Measurements from ENCODE around the gene EXOC3. TPM values are rescaled to one million over a fixed set of nuclear protein-coding genes. Genes with fewer than 3 reads are reported as not detected.
"Not testable (repeated sequence)": the region's sequence is repeated elsewhere in the genome, so short reads cannot be mapped to it uniquely, and the experiment has no call there.

EXOC3 gene
- total RNA-seq, 1 experiment from 2014 or later, result 31.3 TPM

DNA sequence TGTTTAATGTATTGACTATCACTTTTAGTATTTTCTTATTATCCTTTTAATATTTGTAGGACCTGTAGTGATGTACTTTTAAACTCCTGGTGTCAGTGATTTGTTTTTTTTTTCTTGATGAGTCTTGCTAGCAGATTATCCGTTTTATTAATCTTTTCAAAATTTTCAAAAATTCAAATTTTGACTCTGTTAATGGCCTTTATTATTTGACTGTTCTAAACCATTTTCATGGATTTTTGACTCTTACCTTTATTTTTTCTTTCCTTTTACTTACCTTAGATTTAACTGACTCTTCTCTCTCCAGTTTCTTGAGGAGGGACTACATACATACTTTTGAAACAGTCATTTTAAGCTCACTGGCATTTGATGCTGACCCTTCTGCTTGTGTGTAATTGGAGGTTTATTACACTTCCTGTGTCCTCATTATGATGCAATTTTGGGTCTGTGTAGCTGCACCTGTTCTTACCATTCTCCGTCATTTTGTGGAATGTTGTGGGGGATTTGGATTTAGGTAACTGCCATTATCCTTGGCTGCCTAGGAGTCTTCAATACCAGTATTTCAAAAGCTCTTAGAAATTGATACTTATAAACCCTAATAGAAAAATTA lies 32.0 kb upstream of the EXOC3 start:
- Histone ChIP-seq H4K20me1 (ENCODE audit: low read length) (no peaks in the 10 kb centered on the region), H3K36me3 (ENCODE audit: low read depth, low read length) (no peaks in the 10 kb centered on the region), H3K9ac (ENCODE audit: low read length) (no peak overlapping the region), H3K27me3 (ENCODE audit: low read length) (no peaks in the 10 kb centered on the region), H3K4me1 (ENCODE audit: insufficient read depth, low read length) (peaks cover 12% of the 10 kb centered on the region), H3F3A (ENCODE audit: low read length, unreplicated experiment) (no peaks in the 10 kb centered on the region), H3K4me2 (ENCODE audit: low read length) (no peak overlapping the region), H3K9me3 (ENCODE audit: low read length) (no peaks in the 10 kb centered on the region), H3K27ac (ENCODE audit: low read length) (no peak overlapping the region), H3K9me2 (replicated peaks; ENCODE audit: low read length) (no peaks in the 10 kb centered on the region), H2AFZ (ENCODE audit: low read length) (no peak overlapping the region), H3K79me2 (ENCODE audit: low read length) (no peaks in the 10 kb centered on the region), H3K4me3 (ENCODE audit: low read length) (no peak overlapping the region)
- no TSS peak for BruUV-seq (replicated peaks)
- intact Hi-C loops (cut with micrococcal nuclease), result no loop called here
- ChIA-PET CTCF (interaction anchor here (0.6 kb wide), 1 partner anchor 93 kb away, joined by 4 read pairs; no protein-coding TSS in a partner anchor), POLR2A (ENCODE audit: unreplicated experiment) (no interaction called here)
- TF ChIP-seq EZH2phosphoT487 (IDR thresholded peaks at IDR 0.05; ENCODE audit: borderline replicate concordance, low read length), result no peak
- TF ChIP-seq EZH2 (IDR thresholded peaks at IDR 0.05; ENCODE audit: low read length, unreplicated experiment), result no peak
- TF ChIP-seq, protein P1, sequence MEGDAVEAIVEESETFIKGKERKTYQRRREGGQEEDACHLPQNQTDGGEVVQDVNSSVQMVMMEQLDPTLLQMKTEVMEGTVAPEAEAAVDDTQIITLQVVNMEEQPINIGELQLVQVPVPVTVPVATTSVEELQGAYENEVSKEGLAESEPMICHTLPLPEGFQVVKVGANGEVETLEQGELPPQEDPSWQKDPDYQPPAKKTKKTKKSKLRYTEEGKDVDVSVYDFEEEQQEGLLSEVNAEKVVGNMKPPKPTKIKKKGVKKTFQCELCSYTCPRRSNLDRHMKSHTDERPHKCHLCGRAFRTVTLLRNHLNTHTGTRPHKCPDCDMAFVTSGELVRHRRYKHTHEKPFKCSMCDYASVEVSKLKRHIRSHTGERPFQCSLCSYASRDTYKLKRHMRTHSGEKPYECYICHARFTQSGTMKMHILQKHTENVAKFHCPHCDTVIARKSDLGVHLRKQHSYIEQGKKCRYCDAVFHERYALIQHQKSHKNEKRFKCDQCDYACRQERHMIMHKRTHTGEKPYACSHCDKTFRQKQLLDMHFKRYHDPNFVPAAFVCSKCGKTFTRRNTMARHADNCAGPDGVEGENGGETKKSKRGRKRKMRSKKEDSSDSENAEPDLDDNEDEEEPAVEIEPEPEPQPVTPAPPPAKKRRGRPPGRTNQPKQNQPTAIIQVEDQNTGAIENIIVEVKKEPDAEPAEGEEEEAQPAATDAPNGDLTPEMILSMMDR (conservative IDR thresholded peaks at IDR 0.05; ENCODE audit: low read depth, low read length), result no peak
- no peak for DNase-seq
- no peak for ATAC-seq

DNA sequence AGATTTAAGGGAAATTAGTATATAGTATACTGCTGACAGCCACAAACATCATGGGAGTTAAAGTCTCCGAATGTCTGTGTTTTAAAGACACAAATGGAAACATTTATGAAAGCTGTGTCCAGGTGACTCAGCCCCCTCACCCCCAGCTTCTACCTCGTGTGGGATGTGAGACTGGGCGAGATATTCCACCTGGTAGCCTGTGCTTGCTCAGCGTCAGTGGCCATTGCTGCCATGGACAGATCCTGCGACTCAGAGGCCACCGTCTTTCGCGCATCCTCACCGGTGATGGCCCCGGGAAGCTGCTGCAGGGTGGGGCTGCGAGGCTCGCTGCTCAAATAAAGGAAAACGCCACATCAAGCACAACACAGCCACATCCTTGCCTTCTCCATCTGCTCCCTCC lies 31.2 kb upstream of the EXOC3 start:
- ChIA-PET POLR2A (ENCODE audit: unreplicated experiment) (no interaction called here), CTCF (interaction anchor here (0.6 kb wide), 1 partner anchor 94 kb away, joined by 4 read pairs; no protein-coding TSS in a partner anchor)
- H3K9me3 ChIP-seq (ENCODE audit: low read length), result no peaks in the 10 kb centered on the region
- no peaks in the 10 kb centered on the region for H3K9me2 ChIP-seq (replicated peaks; ENCODE audit: low read length)
- intact Hi-C loops (cut with micrococcal nuclease), result no loop called here
- H3K4me3 ChIP-seq (ENCODE audit: low read length), result no peak overlapping the region
- no peak overlapping the region for H3K4me2 ChIP-seq (ENCODE audit: low read length)
- H3K27ac ChIP-seq (ENCODE audit: low read length), result no peak overlapping the region
- peaks cover 10% of the 10 kb centered on the region for H3K4me1 ChIP-seq (ENCODE audit: insufficient read depth, low read length)
- H4K20me1 ChIP-seq (ENCODE audit: low read length), result no peaks in the 10 kb centered on the region
- H2AFZ ChIP-seq (ENCODE audit: low read length), result no peak overlapping the region
- H3K36me3 ChIP-seq (ENCODE audit: low read depth, low read length), result no peaks in the 10 kb centered on the region
- no peaks in the 10 kb centered on the region for H3K79me2 ChIP-seq (ENCODE audit: low read length)
- H3F3A ChIP-seq (ENCODE audit: low read length, unreplicated experiment), result no peaks in the 10 kb centered on the region
- DNase-seq (no peak), ATAC-seq (no peak)
- TF ChIP-seq EZH2phosphoT487 (IDR thresholded peaks at IDR 0.05; ENCODE audit: borderline replicate concordance, low read length) (no peak), EZH2 (IDR thresholded peaks at IDR 0.05; ENCODE audit: low read length, unreplicated experiment) (no peak)
- TF ChIP-seq, protein P1 (conservative IDR thresholded peaks at IDR 0.05; ENCODE audit: low read depth, low read length), result no peak
- no peak overlapping the region for H3K9ac ChIP-seq (ENCODE audit: low read length)
- BruUV-seq (replicated peaks), result no TSS peak
- no peaks in the 10 kb centered on the region for H3K27me3 ChIP-seq (ENCODE audit: low read length)

DNA sequence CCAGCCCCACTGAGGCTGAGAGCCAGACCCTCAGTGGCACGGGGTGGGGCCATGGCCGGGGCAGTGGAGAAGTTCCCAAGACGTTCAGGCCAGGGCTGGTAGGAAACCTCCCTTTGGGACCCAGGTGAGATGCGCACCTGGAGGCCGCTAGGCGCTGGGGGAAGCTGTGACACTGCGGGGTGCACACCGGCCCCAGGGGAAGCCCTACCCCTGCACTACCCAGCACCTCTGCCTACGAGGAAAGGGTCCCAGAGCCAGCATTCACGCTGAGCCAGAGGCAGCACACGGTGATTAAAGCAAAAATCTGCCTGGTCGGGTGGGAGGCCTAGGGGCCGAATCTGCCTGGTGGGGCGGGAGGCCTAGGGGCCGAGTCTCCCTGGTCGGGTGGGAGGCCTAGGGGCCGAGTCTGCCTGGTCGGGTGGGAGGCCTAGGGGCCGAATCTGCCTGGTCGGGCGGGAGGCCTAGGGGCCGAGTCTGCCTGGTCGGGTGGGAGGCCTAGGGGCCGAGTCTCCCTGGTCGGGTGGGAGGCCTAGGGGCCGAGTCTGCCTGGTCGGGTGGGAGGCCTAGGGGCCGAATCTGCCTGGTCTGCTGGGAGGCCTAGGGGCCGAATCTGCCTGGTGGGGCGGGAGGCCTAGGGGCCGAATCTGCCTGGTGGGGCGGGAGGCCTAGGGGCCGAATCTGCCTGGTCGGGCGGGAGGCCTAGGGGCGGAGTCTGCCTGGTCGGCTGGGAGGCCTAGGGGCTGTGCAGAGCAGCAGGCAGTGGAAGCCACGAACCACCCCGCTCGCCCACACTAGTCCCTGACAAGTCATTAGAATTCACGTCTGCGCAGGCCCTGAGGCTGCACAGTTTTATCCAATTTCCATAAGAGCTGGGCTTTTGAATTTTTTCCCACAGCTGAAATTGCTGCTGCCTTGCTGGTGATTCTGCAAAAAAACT lies 27.7 kb upstream of the EXOC3 start:
- CTCF ChIA-PET; H3K9me3 ChIP-seq (ENCODE audit: low read length); POLR2A ChIA-PET (ENCODE audit: unreplicated experiment); H4K20me1 ChIP-seq (ENCODE audit: low read length); H3K4me2 ChIP-seq (ENCODE audit: low read length); BruUV-seq (replicated peaks); ATAC-seq; H3K27ac ChIP-seq (ENCODE audit: low read length); H2AFZ ChIP-seq (ENCODE audit: low read length); H3K9me2 ChIP-seq (replicated peaks; ENCODE audit: low read length); H3K36me3 ChIP-seq (ENCODE audit: low read depth, low read length); H3K9ac ChIP-seq (ENCODE audit: low read length); DNase-seq; H3K4me3 ChIP-seq (ENCODE audit: low read length); H3F3A ChIP-seq (ENCODE audit: low read length, unreplicated experiment); intact Hi-C loops (cut with micrococcal nuclease); H3K27me3 ChIP-seq (ENCODE audit: low read length); H3K79me2 ChIP-seq (ENCODE audit: low read length); H3K4me1 ChIP-seq (ENCODE audit: insufficient read depth, low read length): not testable (repeated sequence)
